H9 (cell line): ENCODE data around the gene KIF22. TPM values are rescaled to one million over a fixed set of nuclear protein-coding genes. Genes with fewer than 3 reads are reported as not detected.

ENCODE experiments used
- DNase-seq: peaks from one replicate; pipeline ENCODE4 v3.0.0-alpha.2; 2017
- H2AFZ ChIP-seq: one replicate; pipeline ENCODE4 v1.6.1; 2013; ENCODE audit warnings: mild to moderate bottlenecking, low read length, control low read depth, moderate library complexity
- H2AK5ac ChIP-seq: 2 replicates; pipeline ENCODE4 v1.6.1; 2013; ENCODE audit warnings: low read length, control low read depth, mixed read lengths; ENCODE audit not compliant: insufficient read length
- H2BK120ac ChIP-seq: one replicate; pipeline ENCODE4 v1.6.1; 2013; ENCODE audit warnings: low read depth, mild to moderate bottlenecking, low read length, control low read depth, inconsistent platforms; ENCODE audit not compliant: poor library complexity, severe bottlenecking
- H2BK12ac ChIP-seq: 2 replicates; pipeline ENCODE4 v1.6.1; 2013; ENCODE audit warnings: low read length, control low read depth, mixed read lengths, low read depth; ENCODE audit not compliant: insufficient read length
- H2BK15ac ChIP-seq: 2 replicates; pipeline ENCODE4 v1.6.1; 2013; ENCODE audit warnings: low read depth, low read length, control low read depth
- H2BK20ac ChIP-seq: one replicate; pipeline ENCODE4 v1.6.1; 2013; ENCODE audit warnings: low read depth, mild to moderate bottlenecking, low read length, control low read depth, inconsistent platforms; ENCODE audit not compliant: poor library complexity, severe bottlenecking
- H2BK5ac ChIP-seq: 2 replicates; pipeline ENCODE4 v1.6.1; 2013; ENCODE audit warnings: low read length, control low read depth, mixed read lengths; ENCODE audit not compliant: insufficient read length
- H3K14ac ChIP-seq: 2 replicates; pipeline ENCODE4 v1.6.1; 2013; ENCODE audit warnings: low read length, control low read depth; ENCODE audit not compliant: insufficient read depth
- H3K18ac ChIP-seq: 2 replicates; pipeline ENCODE4 v1.6.1; 2013; ENCODE audit warnings: low read depth, mild to moderate bottlenecking, mixed read lengths, low read length, control low read depth; ENCODE audit not compliant: insufficient read length
- H3K23ac ChIP-seq: 2 replicates; pipeline ENCODE4 v1.6.1; 2013; ENCODE audit warnings: low read length, control low read depth, mixed read lengths, low read depth; ENCODE audit not compliant: insufficient read length
- H3K23me2 ChIP-seq: 2 replicates; pipeline ENCODE4 v1.6.1; 2013; ENCODE audit warnings: low read depth, mild to moderate bottlenecking, mixed read lengths, low read length, control low read depth; ENCODE audit not compliant: insufficient read length, poor library complexity, severe bottlenecking
- H3K27ac ChIP-seq: 2 replicates; pipeline ENCODE4 v1.5.1; 2013; ENCODE audit warnings: low read length, control low read depth, mixed read lengths, low read depth; ENCODE audit not compliant: insufficient read length
- H3K27me3 ChIP-seq: 2 replicates; pipeline ENCODE4 v1.6.1; 2013; ENCODE audit warnings: low read length, control low read depth, inconsistent platforms; ENCODE audit not compliant: insufficient read depth
- H3K4ac ChIP-seq: 2 replicates; pipeline ENCODE4 v1.6.1; 2013; ENCODE audit warnings: low read depth, mild to moderate bottlenecking, control low read depth, inconsistent platforms, low read length, moderate library complexity
- H3K4me1 ChIP-seq: 2 replicates; pipeline ENCODE4 v1.6.1; 2013; ENCODE audit warnings: low read length, control low read depth, inconsistent platforms; ENCODE audit not compliant: insufficient read depth
- H3K4me2 ChIP-seq: 2 replicates; pipeline ENCODE4 v1.6.1; 2013; ENCODE audit warnings: low read length, control low read depth, mixed read lengths; ENCODE audit not compliant: insufficient read length, insufficient read depth
- H3K56ac ChIP-seq: 2 replicates; pipeline ENCODE4 v1.6.1; 2013; ENCODE audit warnings: low read depth, mild to moderate bottlenecking, mixed read lengths, low read length, control low read depth; ENCODE audit not compliant: insufficient read length
- H3K79me1 ChIP-seq: 2 replicates; pipeline ENCODE4 v1.6.1; 2013; ENCODE audit warnings: low read depth, mild to moderate bottlenecking, moderate library complexity, low read length, control low read depth, inconsistent platforms; ENCODE audit not compliant: insufficient read depth, poor library complexity, severe bottlenecking
- H3K79me2 ChIP-seq: 2 replicates; pipeline ENCODE4 v1.6.1; 2013; ENCODE audit warnings: low read length, control low read depth, inconsistent platforms; ENCODE audit not compliant: insufficient read depth
- H3K9ac ChIP-seq: 2 replicates; pipeline ENCODE4 v1.6.1; 2013; ENCODE audit warnings: low read length, control low read depth, mixed read lengths; ENCODE audit not compliant: insufficient read length; ENCODE audit errors: extremely low read depth
- H3K9me3 ChIP-seq: one replicate; pipeline ENCODE4 v1.6.1; 2013; ENCODE audit warnings: low read depth, low read length, inconsistent platforms; ENCODE audit not compliant: control insufficient read depth
- H3T11ph ChIP-seq: one replicate; pipeline ENCODE4 v1.6.1; 2013; ENCODE audit warnings: mild to moderate bottlenecking, low read length, control low read depth, inconsistent platforms
- H4K20me1 ChIP-seq: one replicate; pipeline ENCODE4 v1.6.1; 2013; ENCODE audit not compliant: control insufficient read depth, insufficient read length, insufficient read depth
- H4K5ac ChIP-seq: 2 replicates; pipeline ENCODE4 v1.6.1; 2013; ENCODE audit warnings: low read depth, mild to moderate bottlenecking, mixed read lengths, low read length, control low read depth; ENCODE audit not compliant: insufficient read length
- H4K8ac ChIP-seq: replicated peaks from 2 replicates; pipeline ENCODE4 v1.6.1; 2013; ENCODE audit warnings: low read length, control low read depth, mixed read lengths, low read depth; ENCODE audit not compliant: insufficient read length
- H4K91ac ChIP-seq: 2 replicates; pipeline ENCODE4 v1.6.1; 2013; ENCODE audit warnings: low read depth, mild to moderate bottlenecking, moderate library complexity, mixed read lengths, low read length, control low read depth; ENCODE audit not compliant: insufficient read length
- H3K27ac Mint-ChIP-seq, 3 experiments: 2 replicates in 2 of 3; 3 replicates in 1 of 3; pipeline ENCODE4 v1.8.0; 2020 to 2021; ENCODE audit warnings: mixed read lengths in 3 of 3, mild to moderate bottlenecking in 1 of 3, moderate library complexity in 1 of 3
- H3K27me3 Mint-ChIP-seq: 2 replicates; pipeline ENCODE4 v1.8.0; 2021; ENCODE audit warnings: low read depth, mild to moderate bottlenecking, moderate library complexity, mixed read lengths
- H3K36me3 Mint-ChIP-seq, 3 experiments: 2 replicates in 2 of 3; 3 replicates in 1 of 3; pipeline ENCODE4 v1.8.0; 2020 to 2021; ENCODE audit warnings: low read depth in 3 of 3, mixed read lengths in 3 of 3; ENCODE audit not compliant: insufficient read depth in 1 of 3
- H3K4me1 Mint-ChIP-seq, 2 experiments: 2 replicates each; pipeline ENCODE4 v1.8.0; 2020; ENCODE audit warnings: mixed read lengths in 2 of 2
- H3K4me3 Mint-ChIP-seq, 2 experiments: 2 replicates in 1 of 2; 3 replicates in 1 of 2; pipeline ENCODE4 v1.8.0; 2020 to 2021; ENCODE audit warnings: mild to moderate bottlenecking in 2 of 2, mixed read lengths in 2 of 2, moderate library complexity in 1 of 2
- H3K9me3 Mint-ChIP-seq, 2 experiments: 2 replicates in 1 of 2; 3 replicates in 1 of 2; pipeline ENCODE4 v1.8.0; 2020; ENCODE audit warnings: mild to moderate bottlenecking in 2 of 2, mixed read lengths in 2 of 2, moderate library complexity in 1 of 2
- WGBS: extraction: QIAGEN DNeasy Blood & Tissue Kit; methylation state at CpG from one replicate; pipeline ENCODE4 v1.1.7; 2013; ENCODE audit warnings: missing lambda C conversion rate, low lambda C conversion rate, mixed read lengths; ENCODE audit not compliant: insufficient read length; ENCODE audit errors: extremely low coverage; 5-methylcytosine and 5-hydroxymethylcytosine counted together
- total RNA-seq: library from RNA; stranded (reverse); gene quantifications from 2 replicates; pipeline ENCODE4 v1.2.1, GENCODE V29; 2021
- TF ChIP-seq, protein P1 (sequence below): fragments of 200-600 bp; sonication (generic); conservative IDR thresholded peaks from 3 replicates; pipeline ENCODE4 v1.8.0; 2021; ENCODE audit warnings: antibody characterized with exemption, mild to moderate bottlenecking

Gene KIF22
- total RNA-seq, 1 experiment from 2014 or later: 151 TPM

DNA sequence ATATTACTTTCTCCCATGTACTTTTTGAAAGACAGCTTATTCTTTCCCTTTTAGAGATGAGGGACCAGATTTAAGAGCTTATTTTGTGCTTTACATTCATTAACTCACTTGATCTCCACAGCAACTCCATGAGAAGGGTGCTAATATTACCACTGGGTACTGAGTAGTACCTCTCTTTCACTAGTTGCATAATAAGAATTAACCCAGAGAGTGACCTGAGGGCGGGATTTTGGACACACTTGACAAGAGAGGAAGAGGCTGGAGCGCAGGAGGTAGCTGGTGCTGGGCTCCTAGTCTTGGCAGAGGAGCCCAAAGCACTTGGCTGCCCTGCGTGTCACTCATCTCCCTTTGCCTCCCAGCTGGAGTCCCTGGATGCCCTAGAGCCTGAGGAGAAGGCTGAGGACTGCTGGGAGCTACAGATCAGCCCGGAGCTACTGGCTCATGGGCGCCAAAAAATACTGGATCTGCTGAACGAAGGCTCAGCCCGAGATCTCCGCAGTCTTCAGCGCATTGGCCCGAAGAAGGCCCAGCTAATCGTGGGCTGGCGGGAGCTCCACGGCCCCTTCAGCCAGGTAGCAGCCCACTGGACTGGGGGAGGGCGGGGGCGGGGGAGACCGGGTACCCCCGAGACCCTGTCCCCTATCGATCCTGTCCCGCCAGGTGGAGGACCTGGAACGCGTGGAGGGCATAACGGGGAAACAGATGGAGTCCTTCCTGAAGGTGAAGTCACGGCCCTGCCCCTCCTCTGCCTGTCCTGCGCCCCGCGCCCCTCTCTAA, 14.1 kb downstream of the KIF22 start:
- H4K20me1 ChIP-seq: no peaks in the 10 kb centered on the region
- peaks cover 1% of the 10 kb centered on the region for H3K27me3 Mint-ChIP-seq
- H2AK5ac ChIP-seq: no peak overlapping the region
- peaks cover 30 to 69% (median 51%) of the 10 kb centered on the region in 3 experiments for H3K36me3 Mint-ChIP-seq
- H3K23me2 ChIP-seq: peaks cover 19% of the 10 kb centered on the region
- TF ChIP-seq, protein P1, sequence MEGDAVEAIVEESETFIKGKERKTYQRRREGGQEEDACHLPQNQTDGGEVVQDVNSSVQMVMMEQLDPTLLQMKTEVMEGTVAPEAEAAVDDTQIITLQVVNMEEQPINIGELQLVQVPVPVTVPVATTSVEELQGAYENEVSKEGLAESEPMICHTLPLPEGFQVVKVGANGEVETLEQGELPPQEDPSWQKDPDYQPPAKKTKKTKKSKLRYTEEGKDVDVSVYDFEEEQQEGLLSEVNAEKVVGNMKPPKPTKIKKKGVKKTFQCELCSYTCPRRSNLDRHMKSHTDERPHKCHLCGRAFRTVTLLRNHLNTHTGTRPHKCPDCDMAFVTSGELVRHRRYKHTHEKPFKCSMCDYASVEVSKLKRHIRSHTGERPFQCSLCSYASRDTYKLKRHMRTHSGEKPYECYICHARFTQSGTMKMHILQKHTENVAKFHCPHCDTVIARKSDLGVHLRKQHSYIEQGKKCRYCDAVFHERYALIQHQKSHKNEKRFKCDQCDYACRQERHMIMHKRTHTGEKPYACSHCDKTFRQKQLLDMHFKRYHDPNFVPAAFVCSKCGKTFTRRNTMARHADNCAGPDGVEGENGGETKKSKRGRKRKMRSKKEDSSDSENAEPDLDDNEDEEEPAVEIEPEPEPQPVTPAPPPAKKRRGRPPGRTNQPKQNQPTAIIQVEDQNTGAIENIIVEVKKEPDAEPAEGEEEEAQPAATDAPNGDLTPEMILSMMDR: no peak
- no CpG with 5 or more reads among the region's 26 CpGs for WGBS
- no peak overlapping the region for H4K5ac ChIP-seq
- no peak overlapping the region for H2BK5ac ChIP-seq
- H3K27ac ChIP-seq: no peak overlapping the region
- DNase-seq: no peak
- no peaks in the 10 kb centered on the region for H3K9me3 ChIP-seq
- H3K27me3 ChIP-seq: no peaks in the 10 kb centered on the region
- H2AFZ ChIP-seq: no peak overlapping the region
- H3K56ac ChIP-seq: no peak overlapping the region
- peak overlapping the region; percentile 93 to 98 for H3K4me3 Mint-ChIP-seq
- no peak overlapping the region for H4K8ac ChIP-seq
- peak overlapping the region; percentile 100 for H3K27ac Mint-ChIP-seq
- peak overlapping the region; percentile 50 for H3K18ac ChIP-seq
- peaks cover 29 to 45% of the 10 kb centered on the region in 2 experiments for H3K4me1 Mint-ChIP-seq
- H3K9me3 Mint-ChIP-seq: no peaks in the 10 kb centered on the region; a peak in 1 of 5 replicates
- H2BK20ac ChIP-seq: no peak overlapping the region
- peak overlapping the region; percentile 67 for H3K9ac ChIP-seq
- no peaks in the 10 kb centered on the region; the same call in 1 of the 2 replicates for H3K4me1 ChIP-seq
- no peaks in the 10 kb centered on the region for H3K79me1 ChIP-seq
- peaks cover 2% of the 10 kb centered on the region; the same call in 1 of the 2 replicates for H3K79me2 ChIP-seq
- no peak overlapping the region for H4K91ac ChIP-seq
- H3T11ph ChIP-seq: no peak overlapping the region
- no peak overlapping the region for H3K23ac ChIP-seq
- no peak overlapping the region for H2BK120ac ChIP-seq
- H2BK15ac ChIP-seq: no peak overlapping the region
- no peak overlapping the region for H2BK12ac ChIP-seq
- H3K4ac ChIP-seq: no peak overlapping the region
- H3K14ac ChIP-seq: peak overlapping the region; percentile 10; the same call in 1 of the 2 replicates
- peak overlapping the region; percentile 48 for H3K4me2 ChIP-seq
